Upper lobe of right lung (tissue), 1 donor: ENCODE data around the gene MXD4. TPM values are rescaled to one million over a fixed set of nuclear protein-coding genes. Genes with fewer than 3 reads are reported as not detected.

ENCODE experiments used
- ATAC-seq: fragments of 200-7000 bp; cut with Tn5 transposase; one replicate; pipeline ENCODE4 v1.9.1; 2020; ENCODE audit warnings: mild to moderate bottlenecking, moderate library complexity
- DNase-seq: peaks from one replicate; pipeline ENCODE4 v3.0.0-alpha.2; 2020
- H3K27ac ChIP-seq: fragments of 200-600 bp; one replicate; pipeline ENCODE4 v1.8.0; 2022
- H3K27me3 ChIP-seq: fragments of 200-600 bp; one replicate; pipeline ENCODE4 v1.8.0; 2022; ENCODE audit warnings: mild to moderate bottlenecking
- H3K36me3 ChIP-seq: fragments of 200-600 bp; one replicate; pipeline ENCODE4 v1.8.0; 2022
- H3K4me1 ChIP-seq: fragments of 200-600 bp; one replicate; pipeline ENCODE4 v1.8.0; 2022
- H3K4me3 ChIP-seq: fragments of 200-600 bp; one replicate; pipeline ENCODE4 v1.8.0; 2022; ENCODE audit warnings: mild to moderate bottlenecking
- H3K9me3 ChIP-seq: fragments of 200-600 bp; one replicate; pipeline ENCODE4 v1.8.0; 2022
- intact Hi-C: fragments of 100-400 bp; cut with DNase I; formaldehyde crosslinking; loops from one replicate; pipeline ENCODE4 v1.11.0; 2022
- total RNA-seq: library from RNA; stranded (reverse); fragmentation: NEBNext Ultra II Directional; extraction: Animal tissue kit (Norgen Biotek cat#: 25700); gene quantifications from one replicate; pipeline ENCODE4 v1.2.1, GENCODE V29; 2021
- TF ChIP-seq, protein P1 (sequence below): fragments of 200-600 bp; IDR thresholded peaks from one replicate; pipeline ENCODE4 v1.8.0; 2022; ENCODE audit warnings: antibody characterized with exemption
- donor health status: DM: no; HTN: yes; CAD: no; lungs with severe emphysema.

The MXD4 gene
- total RNA-seq, 1 donor from 2014 or later = 72.7 TPM

- peak overlapping the region; percentile 91 for H3K27ac ChIP-seq
- H3K9me3 ChIP-seq = no peaks in the 10 kb centered on the region
- no peaks in the 10 kb centered on the region for H3K27me3 ChIP-seq
- ATAC-seq (no peak), DNase-seq (peak; percentile 62)
- intact Hi-C loops = no loop called here
- H3K4me3 ChIP-seq = peak overlapping the region; percentile 92
- TF ChIP-seq, protein P1, sequence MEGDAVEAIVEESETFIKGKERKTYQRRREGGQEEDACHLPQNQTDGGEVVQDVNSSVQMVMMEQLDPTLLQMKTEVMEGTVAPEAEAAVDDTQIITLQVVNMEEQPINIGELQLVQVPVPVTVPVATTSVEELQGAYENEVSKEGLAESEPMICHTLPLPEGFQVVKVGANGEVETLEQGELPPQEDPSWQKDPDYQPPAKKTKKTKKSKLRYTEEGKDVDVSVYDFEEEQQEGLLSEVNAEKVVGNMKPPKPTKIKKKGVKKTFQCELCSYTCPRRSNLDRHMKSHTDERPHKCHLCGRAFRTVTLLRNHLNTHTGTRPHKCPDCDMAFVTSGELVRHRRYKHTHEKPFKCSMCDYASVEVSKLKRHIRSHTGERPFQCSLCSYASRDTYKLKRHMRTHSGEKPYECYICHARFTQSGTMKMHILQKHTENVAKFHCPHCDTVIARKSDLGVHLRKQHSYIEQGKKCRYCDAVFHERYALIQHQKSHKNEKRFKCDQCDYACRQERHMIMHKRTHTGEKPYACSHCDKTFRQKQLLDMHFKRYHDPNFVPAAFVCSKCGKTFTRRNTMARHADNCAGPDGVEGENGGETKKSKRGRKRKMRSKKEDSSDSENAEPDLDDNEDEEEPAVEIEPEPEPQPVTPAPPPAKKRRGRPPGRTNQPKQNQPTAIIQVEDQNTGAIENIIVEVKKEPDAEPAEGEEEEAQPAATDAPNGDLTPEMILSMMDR = no peak
- H3K4me1 ChIP-seq = peaks cover 70% of the 10 kb centered on the region
- H3K36me3 ChIP-seq = peaks cover 11% of the 10 kb centered on the region
Observed at GRCh38 chr4:2260344-2261109, 1.4 kb downstream of the MXD4 start.

- ATAC-seq (no peak), DNase-seq (peak; percentile 56)
- Histone ChIP-seq H3K36me3 (peaks cover 14% of the 10 kb centered on the region), H3K4me1 (peaks cover 70% of the 10 kb centered on the region), H3K9me3 (no peaks in the 10 kb centered on the region), H3K4me3 (peak overlapping the region; percentile 92), H3K27me3 (no peaks in the 10 kb centered on the region), H3K27ac (peak overlapping the region; percentile 91)
- TF ChIP-seq, protein P1 = no peak
- intact Hi-C loops = no loop called here
Observed at GRCh38 chr4:2259541-2260343, 2.2 kb downstream of the MXD4 start.

DNA sequence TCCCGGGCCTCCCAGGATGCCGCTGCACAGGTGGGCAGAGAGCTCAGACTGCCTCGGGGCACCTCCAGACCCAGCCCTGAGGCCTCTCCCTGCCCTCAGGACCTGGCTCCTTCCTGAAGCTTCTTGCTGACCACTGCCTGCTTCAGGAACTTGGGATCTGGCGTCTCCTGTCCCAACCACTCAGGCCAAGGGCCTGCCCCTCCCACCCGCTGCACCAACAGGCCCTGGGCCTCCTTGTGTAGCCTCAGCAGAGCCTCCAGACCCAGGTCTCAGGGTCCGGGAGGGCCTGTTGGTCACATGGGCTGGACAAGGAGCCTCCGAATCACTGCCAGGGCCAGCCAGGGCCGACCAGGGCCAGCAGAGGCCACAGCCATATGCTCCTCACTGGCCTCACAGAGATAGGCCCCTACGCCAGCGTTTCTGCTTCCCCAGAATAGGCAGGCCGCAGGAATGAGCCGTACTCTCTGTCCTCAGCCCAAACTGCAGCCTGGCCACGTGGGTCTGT lies 2.8 kb downstream of the MXD4 start:
- no peaks in the 10 kb centered on the region for H3K27me3 ChIP-seq
- peak overlapping the region; percentile 91 for H3K27ac ChIP-seq
- peaks cover 21% of the 10 kb centered on the region for H3K36me3 ChIP-seq
- TF ChIP-seq, protein P1 = no peak
- peaks cover 70% of the 10 kb centered on the region for H3K4me1 ChIP-seq
- H3K4me3 ChIP-seq = no peak overlapping the region
- intact Hi-C loops = no loop called here
- no peak for ATAC-seq
- H3K9me3 ChIP-seq = no peaks in the 10 kb centered on the region
- peak; percentile 62 for DNase-seq

GRCh38 chr4:2258091-2259035 lies 3.5 kb downstream of the MXD4 start:
- Histone ChIP-seq H3K4me3 (no peak overlapping the region), H3K9me3 (no peaks in the 10 kb centered on the region), H3K27ac (peak overlapping the region; percentile 91), H3K4me1 (peaks cover 66% of the 10 kb centered on the region), H3K36me3 (peaks cover 28% of the 10 kb centered on the region), H3K27me3 (no peaks in the 10 kb centered on the region)
- TF ChIP-seq, protein P1 = no peak
- DNase-seq (peak; percentile 59), ATAC-seq (no peak)
- intact Hi-C loops = no loop called here
